Stimulated activated CD4-positive, alpha-beta T cell treated with anti-CD3 and anti-CD28 coated beads, Interleukin-1b, Interleukin-23, amount 100 ng/mL, for 48 hours (primary cell): ENCODE results near the gene TMEM164.

Experiments used
- DNase-seq: peaks from one replicate; pipeline ENCODE4 v3.0.0-alpha.2; 2020

The TMEM164 gene

DNA sequence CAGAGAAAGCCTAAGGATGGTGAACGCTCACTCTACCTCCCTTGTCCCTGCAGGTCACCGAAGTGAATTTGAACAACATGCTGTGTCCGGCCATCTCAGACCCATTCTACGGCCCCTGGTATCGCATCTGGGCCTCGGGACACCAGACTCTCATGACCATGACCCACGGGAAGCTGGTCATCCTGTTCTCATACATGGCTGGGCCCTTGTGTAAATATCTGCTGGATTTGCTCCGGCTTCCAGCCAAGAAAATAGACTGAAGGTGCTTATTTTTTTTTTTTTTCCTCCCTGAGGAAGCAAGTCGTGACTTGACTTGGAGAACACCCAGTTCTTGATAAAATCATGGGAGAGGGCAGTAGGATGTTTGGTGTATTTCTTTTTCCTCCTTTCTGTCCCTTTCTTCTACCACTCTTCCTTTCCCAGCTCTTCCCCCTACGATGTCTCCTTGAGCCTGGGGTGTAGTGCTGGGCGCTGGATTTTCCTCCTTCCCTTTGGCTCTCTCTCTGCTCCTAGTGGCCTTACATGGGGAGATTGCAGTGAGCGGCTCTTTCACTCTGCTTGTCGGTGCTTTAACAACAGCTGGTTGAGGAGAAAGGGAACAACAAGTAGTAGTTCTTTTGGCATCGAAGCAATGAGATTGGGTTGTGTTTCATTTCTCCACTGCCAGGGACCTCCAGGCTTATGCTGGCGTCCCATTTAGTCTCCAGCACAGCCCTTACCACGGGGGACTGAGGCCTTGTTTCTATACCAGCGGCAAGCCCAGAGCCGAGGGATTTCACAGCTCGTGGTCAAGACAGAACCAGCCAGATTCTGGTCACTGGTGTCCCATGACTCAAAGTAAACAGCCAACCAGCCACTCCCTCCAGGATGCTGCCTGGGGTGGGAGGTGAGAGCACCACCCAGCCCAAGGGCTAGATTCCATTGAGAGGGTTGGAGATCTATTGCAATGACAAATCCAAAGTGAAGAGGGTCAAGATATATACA is 170.6 kb downstream of the TMEM164 start:
- DNase-seq, result no peak

DNA sequence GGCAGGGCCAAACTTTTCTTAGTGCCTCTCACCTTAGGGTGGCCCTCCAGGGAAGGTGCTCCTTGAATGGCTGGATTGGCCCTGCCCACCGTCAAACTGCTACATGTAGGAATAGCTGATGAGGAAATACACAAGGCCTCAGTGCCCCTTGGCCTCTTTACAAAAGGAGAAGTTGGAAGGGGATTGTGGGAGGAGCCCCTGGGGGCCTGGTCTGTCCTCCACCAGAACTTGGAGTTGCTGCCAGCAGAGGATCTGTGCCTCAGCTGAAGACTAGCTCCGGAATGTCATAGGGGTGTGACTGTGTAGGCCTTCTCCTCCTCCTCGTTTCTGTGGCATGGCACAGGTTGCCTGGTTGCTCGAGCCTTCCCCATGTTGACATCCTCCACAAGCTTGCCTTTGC is 172.2 kb downstream of the TMEM164 start:
- no peak for DNase-seq

DNA sequence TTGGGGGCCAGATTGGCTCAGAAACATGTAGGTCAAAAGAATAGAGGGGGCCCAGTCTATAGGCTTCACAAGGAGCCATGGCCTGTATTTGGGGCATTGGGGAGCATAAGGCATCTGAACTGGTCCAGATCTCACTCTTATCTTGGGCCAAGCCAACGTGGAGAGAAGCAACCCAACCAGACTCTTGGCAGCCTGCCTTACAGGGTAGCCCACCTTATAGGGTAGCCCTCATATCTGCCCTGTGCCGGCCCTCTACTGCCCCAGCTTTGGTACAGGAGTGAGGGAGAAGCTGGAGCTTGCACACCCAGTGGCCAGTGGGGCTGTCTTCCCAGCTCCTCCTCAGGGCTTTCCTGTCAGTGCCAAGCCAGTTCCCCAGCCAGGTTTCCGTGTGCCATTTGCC is 172.8 kb downstream of the TMEM164 start:
- no peak for DNase-seq

DNA sequence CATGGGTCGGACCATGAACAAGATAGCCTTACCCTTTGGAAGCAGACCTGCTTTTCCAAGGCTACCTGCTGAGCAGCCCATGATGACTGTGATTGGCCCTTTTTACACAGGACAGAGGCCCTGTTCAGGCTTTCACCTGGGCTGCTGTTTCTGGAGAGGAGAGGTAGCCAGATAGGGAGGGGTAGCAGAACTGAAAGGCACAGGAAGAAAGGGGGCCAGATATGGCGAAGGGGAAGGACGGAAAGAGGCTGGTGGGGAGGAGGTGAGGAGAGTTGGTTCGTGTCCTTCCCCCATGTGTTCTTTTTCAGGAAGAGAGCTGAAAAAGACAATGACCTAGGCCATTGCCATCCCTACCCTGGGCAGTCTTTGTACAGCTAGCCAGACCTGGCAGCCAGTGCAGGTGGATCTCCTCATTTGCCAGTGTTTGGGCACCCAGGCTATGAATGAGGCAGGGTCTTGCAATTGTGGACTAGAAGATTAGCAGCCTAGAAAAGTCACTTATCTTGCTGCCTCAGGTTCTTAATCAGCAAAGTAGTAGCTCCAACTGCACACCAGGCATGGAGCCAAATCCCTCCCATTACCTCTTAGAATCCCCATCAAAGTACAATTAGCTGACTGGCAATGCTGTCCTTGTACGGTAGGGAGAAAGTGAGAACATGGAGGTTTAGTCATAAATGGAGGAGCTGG is 175.4 kb downstream of the TMEM164 start:
- no peak for DNase-seq

- DNase-seq, result no peak
Measured at GRCh38 chrX:110180176-110180927, 177.4 kb downstream of the TMEM164 start.

DNA sequence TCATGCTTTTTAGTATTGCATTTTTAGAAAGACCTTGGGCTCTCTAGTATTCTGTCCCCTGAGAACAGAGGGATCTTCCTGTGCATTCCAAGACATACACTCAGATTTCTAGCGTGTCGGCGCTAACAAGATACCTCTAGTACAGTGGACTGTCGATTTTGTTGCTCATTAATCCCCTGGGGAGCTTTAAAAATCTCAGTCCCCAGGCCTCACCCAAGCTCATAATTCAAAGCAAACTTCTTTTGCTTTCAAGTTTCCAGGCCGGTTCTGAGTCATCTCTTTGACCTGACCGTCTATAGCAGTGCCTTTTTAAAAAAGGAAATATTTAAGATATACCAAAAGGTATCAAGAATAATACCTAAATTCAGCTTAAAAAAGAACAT is 178.0 kb downstream of the TMEM164 start:
- DNase-seq, result no peak

DNA sequence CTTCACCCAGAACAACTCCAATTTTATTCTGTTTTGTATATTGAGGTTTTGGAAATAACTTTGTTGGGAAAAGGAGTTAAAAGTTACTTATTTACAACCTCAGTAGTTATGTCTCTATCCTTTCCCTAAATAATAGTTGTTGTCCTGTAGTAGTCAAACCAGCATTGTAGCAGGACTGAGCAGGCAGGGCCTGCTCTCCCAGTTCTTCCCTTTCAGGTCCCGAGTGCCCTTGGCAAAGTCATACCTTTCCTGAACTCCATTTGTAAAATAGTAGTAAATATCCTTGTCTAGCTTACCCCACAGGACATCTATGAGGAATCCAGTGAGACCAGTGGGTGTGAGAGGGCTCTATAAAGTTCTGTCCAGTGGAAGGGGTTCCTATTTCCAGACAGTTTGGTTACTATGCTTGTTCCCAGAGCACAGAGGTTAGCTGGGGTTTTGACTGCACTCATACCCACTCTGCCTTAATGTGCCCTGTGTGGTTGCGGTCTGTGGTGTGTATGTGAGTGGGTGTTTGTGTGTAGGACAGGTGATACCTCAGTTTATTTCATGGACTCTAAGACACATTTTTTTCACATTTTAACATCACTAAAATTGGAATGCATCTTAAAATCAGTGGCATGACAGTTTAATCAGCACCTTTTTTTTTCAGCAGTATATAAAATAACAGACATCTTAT is 178.7 kb downstream of the TMEM164 start:
- DNase-seq, result no peak

- no peak for DNase-seq
Measured at GRCh38 chrX:110182362-110182761, 179.4 kb downstream of the TMEM164 start.

- no peak for DNase-seq
Measured at GRCh38 chrX:110182865-110183264, 180.0 kb downstream of the TMEM164 start.

GRCh38 chrX:110183314-110183713 is 180.4 kb downstream of the TMEM164 start:
- no peak for DNase-seq

GRCh38 chrX:110188701-110189558 is 186.0 kb downstream of the TMEM164 start:
- no peak for DNase-seq

DNA sequence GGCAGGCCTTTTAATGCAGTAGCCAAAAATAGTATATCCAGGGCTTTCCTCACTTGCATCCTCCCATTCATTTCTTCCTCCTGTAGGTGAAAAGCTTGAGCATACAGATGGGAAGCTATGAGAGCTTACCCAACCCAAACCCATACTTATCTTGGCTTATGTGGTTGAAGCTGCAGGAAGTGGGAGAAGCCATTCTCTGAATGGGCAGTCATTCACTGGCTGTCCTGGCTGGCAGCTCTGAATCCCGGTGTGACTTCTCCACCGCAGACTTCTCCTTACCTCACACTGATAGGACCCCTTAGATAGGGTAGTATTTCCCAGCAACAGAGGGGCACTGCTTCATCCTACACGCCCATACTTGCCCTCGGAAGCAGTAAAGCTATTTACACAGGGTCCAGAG is 189.6 kb downstream of the TMEM164 start:
- no peak for DNase-seq

DNA sequence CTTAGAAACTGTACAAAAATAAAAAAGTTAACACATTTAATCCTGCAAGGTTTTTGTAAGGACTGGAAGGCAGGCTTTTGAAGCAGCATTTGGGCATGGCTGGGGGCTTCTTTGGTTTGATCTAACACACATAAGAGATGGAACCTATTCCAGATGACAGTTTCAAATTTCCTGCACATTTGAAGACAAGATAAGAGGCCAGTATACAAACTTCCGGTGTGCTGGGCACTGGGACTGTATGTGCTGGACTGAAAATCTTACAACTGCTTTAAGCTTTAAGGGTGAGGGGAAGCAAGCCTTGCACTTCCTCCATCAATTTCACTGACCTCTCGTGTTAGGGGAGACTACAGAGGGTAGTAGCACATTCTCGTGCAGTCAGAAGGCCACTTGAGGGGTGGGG is 192.1 kb downstream of the TMEM164 start:
- DNase-seq, result no peak

- DNase-seq, result no peak
Measured at GRCh38 chrX:110201799-110202198, 198.9 kb downstream of the TMEM164 start.

- no peak for DNase-seq
Measured at GRCh38 chrX:110204986-110205385, 202.1 kb downstream of the TMEM164 start.

GRCh38 chrX:110208092-110208491 is 205.2 kb downstream of the TMEM164 start:
- DNase-seq, result no peak

- no peak for DNase-seq
Measured at GRCh38 chrX:110210417-110211139, 207.7 kb downstream of the TMEM164 start.

DNA sequence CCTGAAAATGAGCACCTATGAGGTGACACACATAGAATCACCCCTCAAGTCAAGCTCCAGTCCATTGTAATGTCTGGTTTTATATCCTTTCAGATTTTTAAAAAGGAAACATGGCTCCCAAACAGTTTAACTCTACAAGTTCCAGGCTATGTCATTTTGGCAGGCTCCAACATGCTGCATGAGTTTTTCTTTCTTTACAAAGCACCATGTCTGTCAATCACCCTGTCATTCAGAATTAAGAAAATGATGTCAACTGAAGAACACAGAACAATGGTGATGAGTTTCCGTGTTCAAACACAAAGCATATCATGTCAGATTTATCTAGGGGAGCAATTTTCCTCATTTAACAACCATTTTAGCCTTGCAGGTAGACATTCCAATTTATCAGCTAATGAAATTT is 208.4 kb downstream of the TMEM164 start:
- DNase-seq, result no peak

DNA sequence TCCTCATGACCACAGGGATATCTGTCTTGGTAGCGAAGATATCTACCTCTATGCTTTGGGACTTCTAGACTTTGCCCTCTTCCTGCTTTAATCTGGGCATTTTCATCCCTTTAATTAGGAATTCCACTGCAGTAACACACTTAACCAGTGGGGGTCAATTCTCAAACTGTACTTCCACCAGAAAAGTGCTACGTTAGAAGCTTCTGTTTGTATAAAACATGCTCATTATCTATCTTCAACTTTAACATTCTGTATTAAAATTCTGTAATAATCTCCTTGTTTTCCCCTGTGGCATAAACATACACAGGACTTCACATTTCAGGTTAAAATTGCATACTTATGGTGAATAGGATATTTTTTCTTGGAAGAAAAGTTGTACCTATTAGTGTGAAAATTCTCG is 209.4 kb downstream of the TMEM164 start:
- no peak for DNase-seq

DNA sequence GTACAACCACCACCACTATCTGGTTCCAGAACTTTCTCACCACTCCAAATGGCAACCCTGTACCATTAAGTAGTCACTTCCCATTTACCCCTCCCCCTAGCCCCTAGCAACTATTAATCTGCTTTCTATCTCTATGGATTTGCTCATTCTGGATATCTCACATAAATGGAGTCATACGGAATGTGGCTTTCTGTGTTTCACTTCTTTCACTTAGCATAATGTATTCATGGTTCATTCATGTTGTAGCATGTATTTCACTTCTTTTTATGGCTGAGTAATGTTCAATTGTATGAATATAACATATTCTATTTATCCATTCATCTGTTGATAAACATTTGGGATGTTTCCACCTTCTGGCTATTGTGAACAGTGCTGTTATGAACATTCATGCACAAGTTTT is 210.3 kb downstream of the TMEM164 start:
- no peak for DNase-seq

GRCh38 chrX:110214684-110215083 is 211.8 kb downstream of the TMEM164 start:
- no peak for DNase-seq
